GM23338 (cell line): Measurements from ENCODE around the gene CD300LB. TPM values are rescaled to one million over a fixed set of nuclear protein-coding genes. Genes with fewer than 3 reads are reported as not detected.

Source experiments
- ATAC-seq: fragments of 200-7000 bp; cut with Tn5 transposase; 3 replicates; pipeline ENCODE4 v1.9.1; 2020
- DNase-seq: peaks from one replicate; pipeline ENCODE4 v3.0.0-alpha.2; 2015; ENCODE audit warnings: low spot score
- H2AFZ ChIP-seq: fragments of 200-600 bp; sonication (generic); 2 replicates; pipeline ENCODE4 v1.8.0; 2016; ENCODE audit warnings: antibody characterized with exemption, mild to moderate bottlenecking, moderate library complexity
- H3F3A ChIP-seq: fragments of 200-600 bp; sonication (generic); replicated peaks from 2 replicates; pipeline ENCODE4 v1.8.0; 2017; ENCODE audit warnings: antibody characterized with exemption, mixed run types, low read depth
- H3K27ac ChIP-seq: fragments of 200-600 bp; sonication (generic); 2 replicates; pipeline ENCODE4 v1.6.1; 2016; ENCODE audit warnings: low read depth
- H3K27me3 ChIP-seq: fragments of 200-600 bp; sonication (generic); 2 replicates; pipeline ENCODE4 v1.8.0; 2016; ENCODE audit warnings: mild to moderate bottlenecking, mixed run types, moderate library complexity; ENCODE audit not compliant: insufficient read depth
- H3K36me3 ChIP-seq: fragments of 200-600 bp; sonication (generic); 2 replicates; pipeline ENCODE4 v1.8.0; 2016; ENCODE audit warnings: mild to moderate bottlenecking; ENCODE audit not compliant: insufficient read depth
- H3K4me1 ChIP-seq: fragments of 200-600 bp; sonication (generic); 2 replicates; pipeline ENCODE4 v1.8.0; 2016; ENCODE audit warnings: mild to moderate bottlenecking, moderate library complexity; ENCODE audit not compliant: insufficient read depth
- H3K4me2 ChIP-seq: fragments of 200-600 bp; sonication (generic); 2 replicates; pipeline ENCODE4 v1.7.1; 2017; ENCODE audit warnings: mixed run types
- H3K4me3 ChIP-seq: fragments of 200-600 bp; sonication (generic); 2 replicates; pipeline ENCODE4 v1.6.1; 2016; ENCODE audit warnings: mixed run types
- H3K79me2 ChIP-seq: fragments of 200-600 bp; sonication (generic); replicated peaks from 2 replicates; pipeline ENCODE4 v1.8.0; 2017; ENCODE audit warnings: mild to moderate bottlenecking; ENCODE audit not compliant: insufficient read depth
- H3K9me2 ChIP-seq: fragments of 200-600 bp; sonication (generic); 2 replicates; pipeline ENCODE4 v1.8.0; 2017; ENCODE audit not compliant: insufficient read depth
- H4K20me1 ChIP-seq: fragments of 200-600 bp; sonication (generic); replicated peaks from 2 replicates; pipeline ENCODE4 v1.8.0; 2017; ENCODE audit warnings: mild to moderate bottlenecking; ENCODE audit not compliant: insufficient read depth
- H3K27ac Mint-ChIP-seq: 2 replicates; pipeline ENCODE4 v1.8.0; 2020; ENCODE audit warnings: inconsistent platforms, mild to moderate bottlenecking, moderate library complexity, mixed read lengths
- H3K27me3 Mint-ChIP-seq: 3 replicates; pipeline ENCODE4 v1.8.0; 2022; ENCODE audit warnings: low read depth, mild to moderate bottlenecking, moderate library complexity, mixed read lengths, inconsistent platforms; ENCODE audit not compliant: insufficient read depth, poor library complexity
- H3K36me3 Mint-ChIP-seq: 3 replicates; pipeline ENCODE4 v1.8.0; 2021; ENCODE audit warnings: low read depth, mild to moderate bottlenecking, inconsistent platforms, moderate library complexity, mixed read lengths
- H3K4me1 Mint-ChIP-seq: 3 replicates; pipeline ENCODE4 v1.8.0; 2020; ENCODE audit warnings: mild to moderate bottlenecking, inconsistent platforms, mixed read lengths
- H3K4me3 Mint-ChIP-seq: 3 replicates; pipeline ENCODE4 v1.8.0; 2021; ENCODE audit warnings: moderate library complexity, mild to moderate bottlenecking, inconsistent platforms, mixed read lengths
- H3K9me3 Mint-ChIP-seq: 3 replicates; pipeline ENCODE4 v1.8.0; 2020; ENCODE audit warnings: moderate library complexity, mild to moderate bottlenecking, inconsistent platforms, mixed read lengths
- ETS1 ChIP-seq: IDR thresholded peaks from 2 replicates; pipeline ENCODE4 v1.6.1; 2016; ENCODE audit warnings: antibody characterized with exemption
- EZH2phosphoT487 ChIP-seq: fragments of 200-600 bp; sonication (generic); IDR thresholded peaks from one replicate; pipeline ENCODE4 v1.8.1; 2018; ENCODE audit warnings: antibody characterized with exemption; ENCODE audit not compliant: unreplicated experiment
- NANOG ChIP-seq: IDR thresholded peaks from 2 replicates; pipeline ENCODE4 v1.6.1; 2016; ENCODE audit warnings: antibody characterized with exemption, borderline replicate concordance
- POLR2AphosphoS5 ChIP-seq: IDR thresholded peaks from 2 replicates; pipeline ENCODE4 v1.6.1; 2016; ENCODE audit warnings: antibody characterized with exemption, low read depth
- ZNF462 ChIP-seq: fragments of 250-450 bp; sonication (Bioruptor Pico); IDR thresholded peaks from 2 replicates; pipeline ENCODE4 v1.5.0; 2020; ENCODE audit warnings: mild to moderate bottlenecking, moderate library complexity
- polyA plus RNA-seq: library from polyadenylated mRNA; unstranded; fragments of >200 nt; fragmentation: Nextera tagmentation; extraction: Ambion mirVana; gene quantifications from 2 replicates; pipeline ENCODE4 v1.2.1, GENCODE V29; 2016
- total RNA-seq: library from RNA; depleted of rRNA; stranded (reverse); fragments of >200 nt; shearing (Covaris generic); gene quantifications from 2 replicates; pipeline ENCODE4 v1.2.3, GENCODE V29; 2014
- TF ChIP-seq, protein P1 (sequence below): IDR thresholded peaks from one replicate; pipeline ENCODE4 v1.6.1; 2018; ENCODE audit warnings: antibody characterized with exemption; ENCODE audit not compliant: unreplicated experiment

Gene CD300LB
- total and polyA plus RNA-seq, 2 experiments from 2014 or later = not detected

GRCh38 chr17:74502861-74503260, 28.4 kb downstream of the CD300LB start (continued):
- TF ChIP-seq, protein P1, sequence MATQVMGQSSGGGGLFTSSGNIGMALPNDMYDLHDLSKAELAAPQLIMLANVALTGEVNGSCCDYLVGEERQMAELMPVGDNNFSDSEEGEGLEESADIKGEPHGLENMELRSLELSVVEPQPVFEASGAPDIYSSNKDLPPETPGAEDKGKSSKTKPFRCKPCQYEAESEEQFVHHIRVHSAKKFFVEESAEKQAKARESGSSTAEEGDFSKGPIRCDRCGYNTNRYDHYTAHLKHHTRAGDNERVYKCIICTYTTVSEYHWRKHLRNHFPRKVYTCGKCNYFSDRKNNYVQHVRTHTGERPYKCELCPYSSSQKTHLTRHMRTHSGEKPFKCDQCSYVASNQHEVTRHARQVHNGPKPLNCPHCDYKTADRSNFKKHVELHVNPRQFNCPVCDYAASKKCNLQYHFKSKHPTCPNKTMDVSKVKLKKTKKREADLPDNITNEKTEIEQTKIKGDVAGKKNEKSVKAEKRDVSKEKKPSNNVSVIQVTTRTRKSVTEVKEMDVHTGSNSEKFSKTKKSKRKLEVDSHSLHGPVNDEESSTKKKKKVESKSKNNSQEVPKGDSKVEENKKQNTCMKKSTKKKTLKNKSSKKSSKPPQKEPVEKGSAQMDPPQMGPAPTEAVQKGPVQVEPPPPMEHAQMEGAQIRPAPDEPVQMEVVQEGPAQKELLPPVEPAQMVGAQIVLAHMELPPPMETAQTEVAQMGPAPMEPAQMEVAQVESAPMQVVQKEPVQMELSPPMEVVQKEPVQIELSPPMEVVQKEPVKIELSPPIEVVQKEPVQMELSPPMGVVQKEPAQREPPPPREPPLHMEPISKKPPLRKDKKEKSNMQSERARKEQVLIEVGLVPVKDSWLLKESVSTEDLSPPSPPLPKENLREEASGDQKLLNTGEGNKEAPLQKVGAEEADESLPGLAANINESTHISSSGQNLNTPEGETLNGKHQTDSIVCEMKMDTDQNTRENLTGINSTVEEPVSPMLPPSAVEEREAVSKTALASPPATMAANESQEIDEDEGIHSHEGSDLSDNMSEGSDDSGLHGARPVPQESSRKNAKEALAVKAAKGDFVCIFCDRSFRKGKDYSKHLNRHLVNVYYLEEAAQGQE = no peak

DNA sequence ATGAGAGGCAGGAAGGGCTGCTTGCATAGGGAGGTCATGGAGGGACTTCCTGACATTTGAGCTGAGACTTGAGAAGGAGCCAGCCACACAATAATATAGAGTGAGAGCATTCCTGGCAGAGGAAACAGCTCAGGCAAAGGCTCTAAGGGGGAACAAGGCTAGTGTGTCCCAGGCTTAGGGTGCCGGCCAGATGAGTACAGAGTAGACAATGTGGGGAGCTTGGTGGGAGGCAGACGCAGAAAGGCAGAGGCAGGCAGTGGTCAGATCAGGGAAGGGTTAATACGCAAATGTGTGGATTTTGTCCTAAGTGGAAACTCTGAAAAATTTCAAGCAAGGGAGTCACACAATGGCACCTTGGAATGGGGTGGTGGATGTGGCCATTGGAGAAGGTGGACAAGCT, 31.3 kb downstream of the CD300LB start:
- no peaks in the 10 kb centered on the region for H3K79me2 ChIP-seq
- no peak overlapping the region for H3K4me2 ChIP-seq
- no peak overlapping the region for H2AFZ ChIP-seq
- peaks cover 2% of the 10 kb centered on the region for H3K27me3 Mint-ChIP-seq
- no peaks in the 10 kb centered on the region for H3K27me3 ChIP-seq
- no peaks in the 10 kb centered on the region for H3F3A ChIP-seq
- no peak for TF ChIP-seq NANOG
- TF ChIP-seq, protein P1 = no peak
- no peak for TF ChIP-seq ETS1
- no peak for TF ChIP-seq EZH2phosphoT487
- no peak for TF ChIP-seq POLR2AphosphoS5
- TF ChIP-seq ZNF462 (CRISPR knock-in tag) = no peak
- no peaks in the 10 kb centered on the region for H3K36me3 ChIP-seq
- no peaks in the 10 kb centered on the region for H3K9me2 ChIP-seq
- no peaks in the 10 kb centered on the region for H4K20me1 ChIP-seq
- no peak overlapping the region for H3K4me3 ChIP-seq
- no peaks in the 10 kb centered on the region for H3K36me3 Mint-ChIP-seq
- no peak overlapping the region for H3K27ac Mint-ChIP-seq
- H3K9me3 Mint-ChIP-seq = no peaks in the 10 kb centered on the region
- no peak overlapping the region for H3K4me3 Mint-ChIP-seq
- H3K4me1 Mint-ChIP-seq = no peaks in the 10 kb centered on the region
- DNase-seq (no peak), ATAC-seq (no peak)
- no peak overlapping the region for H3K27ac ChIP-seq
- H3K4me1 ChIP-seq = no peaks in the 10 kb centered on the region
